Activated T-cell treated with anti-CD3 and anti-CD28 coated beads, Interleukin-2, amount 50 U/mL, for 1 hour (primary cell): ENCODE data around the gene VPS37C.
"Not testable (repeated sequence)": the region's sequence is repeated elsewhere in the genome, so short reads cannot be mapped to it uniquely, and the experiment has no call there.

ENCODE experiments used
- DNase-seq: peaks from one replicate; pipeline ENCODE4 v3.0.0-alpha.2; 2020

VPS37C gene

DNA sequence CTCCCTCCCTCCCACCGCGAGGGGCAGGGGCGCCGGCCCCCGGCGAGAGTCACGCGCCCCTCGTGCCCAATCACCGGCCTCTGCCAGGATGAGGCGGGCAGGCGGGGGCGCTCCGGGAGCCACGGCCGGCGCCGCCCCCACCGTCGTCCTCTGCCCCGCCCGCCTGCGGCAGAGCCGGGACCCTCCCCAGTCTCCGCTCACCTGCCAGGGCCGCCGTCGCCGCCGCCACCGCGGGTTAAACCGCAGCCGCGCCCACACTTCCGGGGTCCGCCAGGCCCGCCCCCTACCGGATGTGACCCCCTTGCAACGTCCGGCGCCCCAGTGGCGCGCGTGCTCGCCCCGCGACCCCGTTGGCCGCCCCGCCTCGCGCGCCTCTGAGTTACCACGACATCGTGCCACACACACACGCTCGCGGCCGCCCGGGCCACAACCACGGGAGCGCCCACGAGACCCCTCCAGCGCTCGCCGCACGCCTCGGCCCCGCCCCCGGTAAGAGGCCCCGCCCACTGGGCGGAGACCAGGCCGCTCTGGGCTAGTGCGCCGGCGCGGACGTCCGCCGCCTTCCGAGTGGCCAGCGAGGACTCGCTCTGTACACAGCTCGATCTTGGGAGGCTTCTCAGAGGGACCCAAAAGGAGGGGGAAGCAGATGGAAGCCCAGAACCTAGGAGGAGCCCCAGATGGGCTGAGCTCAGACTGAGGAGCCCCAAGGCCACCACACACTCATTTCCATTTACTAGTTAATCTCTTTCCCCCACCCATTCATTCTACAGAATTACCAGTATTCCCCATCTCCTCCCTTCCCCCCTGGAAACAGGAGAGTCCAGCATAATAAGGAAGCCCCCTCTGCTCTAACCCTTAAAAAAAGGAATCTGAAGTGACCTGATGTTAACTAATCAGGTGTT, at the start of gene VPS37C:
Gene VPS37C (minus strand): TSS at position 237 of the 902 bp plus-strand sequence. CDS start 22,597 bp downstream, outside the sequence.
- peak; percentile 93 for DNase-seq

DNA sequence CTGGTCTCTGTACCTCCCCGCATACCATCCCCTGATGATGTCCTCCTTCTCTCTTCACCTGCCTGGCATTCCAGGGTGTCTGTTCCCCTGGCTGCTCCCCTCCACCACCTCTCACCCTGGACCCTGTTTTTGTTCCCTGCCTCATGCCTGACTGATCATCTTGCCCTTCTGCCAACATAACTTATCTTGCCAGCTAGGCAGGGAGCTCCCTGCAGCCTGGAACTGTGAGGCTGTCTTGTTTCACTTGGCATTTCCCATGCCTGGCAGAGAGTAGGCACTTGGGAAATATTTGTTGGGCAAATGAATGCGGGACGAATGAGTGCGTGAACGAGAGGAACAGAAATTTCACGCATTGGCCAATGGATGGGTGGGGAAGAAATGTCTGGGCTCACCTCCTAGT, 49.4 kb upstream of the VPS37C start:
- DNase-seq: not testable (repeated sequence)

DNA sequence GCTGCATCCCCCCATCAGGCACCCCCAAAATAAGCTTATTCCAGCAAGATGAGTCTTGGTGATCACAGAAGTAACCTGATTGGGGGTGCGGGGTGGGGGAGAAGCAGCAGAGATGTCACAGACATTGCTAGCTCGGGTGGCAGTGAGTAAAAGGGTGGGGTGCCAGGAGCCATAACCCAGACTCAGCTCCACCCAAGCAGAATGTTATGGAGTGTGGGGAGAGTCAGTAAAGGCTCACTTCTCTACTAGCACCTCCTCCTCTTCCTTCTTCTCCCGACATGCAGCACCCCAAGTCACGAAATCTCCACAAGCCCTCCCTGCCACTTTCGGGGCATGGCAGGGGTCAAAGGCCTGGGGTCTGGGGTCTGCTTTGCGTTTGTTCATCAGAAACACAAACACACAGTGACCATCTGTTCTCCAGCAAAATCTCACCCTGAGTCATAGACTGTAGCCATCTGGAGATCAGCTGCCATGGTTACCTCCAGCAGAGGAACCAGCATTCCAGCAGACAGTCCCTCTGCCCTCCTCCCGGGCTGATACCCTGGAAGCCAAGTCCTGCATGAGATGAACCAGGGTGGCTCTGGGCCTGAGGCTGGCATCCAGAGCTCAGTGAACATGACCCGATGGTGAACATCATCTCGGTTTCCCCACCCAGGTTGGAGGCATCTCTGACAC, 46.5 kb upstream of the VPS37C start:
- not testable (repeated sequence) for DNase-seq

DNA sequence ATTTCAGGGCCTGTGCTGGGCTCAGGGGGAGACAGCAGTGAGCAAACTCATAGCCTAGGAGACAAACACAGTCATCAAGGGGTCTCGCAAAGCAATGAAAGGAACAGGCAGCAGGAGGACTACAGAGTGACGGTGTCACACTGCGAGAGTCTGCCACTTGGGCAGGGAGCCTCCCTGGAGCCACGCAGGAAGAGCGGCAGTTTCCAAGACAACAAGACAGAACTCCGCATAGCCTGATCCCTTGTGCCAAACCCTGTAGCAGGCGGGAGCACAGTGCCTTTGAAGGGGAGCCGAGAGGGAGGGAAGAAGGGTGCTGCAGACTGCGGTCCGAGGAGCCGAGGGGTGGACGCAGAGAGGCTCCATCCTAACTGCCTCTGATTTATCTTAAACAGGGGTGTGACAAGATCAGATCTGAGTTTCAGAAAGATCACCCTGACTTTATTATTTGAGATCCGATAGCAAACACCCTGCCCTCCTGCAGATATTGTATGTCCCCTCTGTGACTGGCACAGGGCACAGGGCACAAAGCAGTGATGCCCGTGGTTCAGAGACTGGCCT, 43.4 kb upstream of the VPS37C start:
- not testable (repeated sequence) for DNase-seq

DNA sequence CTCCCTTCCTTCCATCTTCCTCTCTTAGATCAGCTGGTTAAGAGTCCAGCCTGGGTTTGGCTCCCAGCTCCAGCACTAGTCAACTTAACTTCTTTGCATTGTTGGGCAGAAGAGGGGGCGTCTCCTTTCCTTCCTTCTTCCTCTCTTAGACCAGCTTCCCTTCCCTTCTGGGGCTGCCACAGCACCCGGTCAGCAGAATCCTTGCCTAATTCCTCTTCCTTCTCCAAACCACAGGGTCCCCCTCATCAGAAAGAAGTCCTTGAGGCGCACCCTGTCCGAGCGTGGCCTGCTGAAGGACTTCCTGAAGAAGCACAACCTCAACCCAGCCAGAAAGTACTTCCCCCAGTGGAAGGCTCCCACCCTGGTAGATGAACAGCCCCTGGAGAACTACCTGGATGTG, 42.6 kb upstream of the VPS37C start:
- DNase-seq: not testable (repeated sequence)

GRCh38 chr11:61202950-61203746, 41.9 kb upstream of the VPS37C start, which contains the start of gene PGA3:
Gene PGA3, plus strand, starts transcription at chr11:61203515. Its CDS starts 50 bp downstream, at chr11:61203565.
- not testable (repeated sequence) for DNase-seq

DNA sequence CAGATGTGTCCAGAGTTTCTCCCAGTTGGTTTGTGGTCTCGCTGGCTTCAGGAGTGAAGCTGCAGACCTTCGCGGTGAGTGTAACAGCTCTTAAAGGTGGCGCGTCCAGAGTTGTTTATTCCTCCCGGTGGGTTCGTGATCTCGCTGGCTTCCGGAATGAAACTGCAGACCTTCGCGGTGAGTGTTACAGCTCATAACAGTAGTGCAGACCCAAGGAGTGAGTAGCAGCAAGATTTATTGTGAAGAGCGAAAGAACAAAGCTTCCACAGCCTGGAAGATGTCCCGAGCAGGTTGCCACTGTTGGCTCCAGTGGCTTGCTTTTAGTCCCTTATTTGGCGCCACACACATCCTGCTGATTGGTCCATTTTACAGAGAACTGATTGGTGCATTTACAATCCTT, 40.2 kb upstream of the VPS37C start:
- no peak for DNase-seq

GRCh38 chr11:61198948-61199523, 37.8 kb upstream of the VPS37C start:
- DNase-seq: no peak

DNA sequence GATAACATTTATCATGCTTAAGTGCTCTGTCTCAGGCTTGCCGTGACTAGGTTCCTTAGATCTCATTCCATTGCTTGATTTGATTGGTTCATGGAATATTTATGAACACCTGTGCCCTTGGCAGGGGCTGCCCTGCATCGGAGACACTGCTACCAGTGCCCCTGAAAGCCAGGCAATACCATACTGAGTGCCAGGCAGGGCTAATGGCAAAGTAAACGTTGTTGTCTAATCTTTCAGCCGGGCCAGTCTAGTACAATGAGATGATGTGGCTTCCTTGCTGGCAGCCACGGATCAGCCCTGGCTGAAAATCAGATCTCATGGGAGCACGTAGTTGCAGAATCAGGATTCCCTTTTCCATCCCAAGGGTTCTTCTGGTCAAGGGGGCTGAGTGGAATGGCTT, 37.1 kb upstream of the VPS37C start:
- DNase-seq: no peak

- DNase-seq: no peak
Measured at GRCh38 chr11:61195719-61196118, 34.5 kb upstream of the VPS37C start.

GRCh38 chr11:61194981-61195695, 33.9 kb upstream of the VPS37C start:
- DNase-seq: no peak

DNA sequence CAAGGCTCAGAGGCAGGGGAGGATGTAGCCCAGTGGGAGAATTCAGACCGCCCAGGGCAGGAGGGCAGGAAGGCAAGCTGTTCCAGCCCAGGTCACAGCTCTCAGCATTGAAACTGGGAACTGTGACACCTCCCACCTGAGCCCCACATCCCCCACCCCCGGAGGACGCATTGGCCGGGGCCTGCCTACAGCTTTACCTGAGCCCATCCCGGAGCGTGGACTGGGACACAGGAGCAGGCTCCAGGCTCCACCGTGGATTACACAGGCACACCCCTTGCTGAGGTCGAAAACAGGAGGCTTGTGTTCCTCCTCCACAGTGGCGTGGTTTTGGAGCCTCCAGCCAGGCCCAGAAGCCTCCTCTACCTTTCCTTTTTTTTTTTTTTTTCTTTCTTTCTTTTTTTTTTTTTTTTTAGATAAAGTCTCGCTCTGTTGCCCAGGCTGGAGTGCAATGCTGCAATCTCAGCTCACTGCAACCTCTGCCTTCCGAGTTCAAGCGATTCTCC, 33.0 kb upstream of the VPS37C start:
- DNase-seq: no peak

DNA sequence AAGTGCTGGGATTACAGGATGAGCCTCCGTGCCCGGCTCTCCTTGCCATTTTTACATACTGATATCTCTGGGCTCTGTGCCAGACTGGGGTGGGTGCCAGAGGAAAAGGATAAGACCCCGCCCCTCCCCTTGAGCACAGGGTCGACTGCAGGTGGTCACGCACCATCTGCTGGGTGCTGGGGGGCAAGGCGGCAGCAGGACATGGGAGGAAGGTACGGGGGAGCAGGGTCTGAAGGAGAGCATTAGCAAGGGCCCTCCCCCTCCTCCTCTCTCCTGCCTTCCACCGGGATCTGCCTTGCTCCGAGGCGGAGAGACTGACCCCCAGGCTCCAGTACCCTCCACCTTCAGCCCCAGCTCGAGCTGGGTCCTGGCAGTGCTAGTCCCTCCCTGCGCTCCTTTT, 32.4 kb upstream of the VPS37C start:
- DNase-seq: no peak

DNA sequence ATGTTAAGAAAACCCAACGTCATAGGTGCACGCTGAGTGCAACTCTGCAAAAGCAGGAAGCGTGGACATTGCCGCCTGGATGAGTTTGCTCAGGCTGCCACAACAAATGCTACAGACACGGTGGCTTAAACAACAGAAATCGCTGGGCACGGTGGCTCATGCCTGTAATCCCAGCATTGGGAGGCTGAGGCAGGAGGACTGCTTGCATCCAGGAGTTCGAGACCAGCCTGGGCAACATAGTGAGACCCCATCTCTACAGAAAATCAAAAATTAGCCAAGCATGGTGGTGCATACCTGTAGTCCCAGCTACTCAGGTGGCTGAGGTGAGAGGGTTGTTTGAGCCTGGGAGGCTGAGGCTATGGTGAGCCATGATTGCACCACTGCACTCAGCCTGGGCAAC, 28.7 kb upstream of the VPS37C start:
- no peak for DNase-seq

DNA sequence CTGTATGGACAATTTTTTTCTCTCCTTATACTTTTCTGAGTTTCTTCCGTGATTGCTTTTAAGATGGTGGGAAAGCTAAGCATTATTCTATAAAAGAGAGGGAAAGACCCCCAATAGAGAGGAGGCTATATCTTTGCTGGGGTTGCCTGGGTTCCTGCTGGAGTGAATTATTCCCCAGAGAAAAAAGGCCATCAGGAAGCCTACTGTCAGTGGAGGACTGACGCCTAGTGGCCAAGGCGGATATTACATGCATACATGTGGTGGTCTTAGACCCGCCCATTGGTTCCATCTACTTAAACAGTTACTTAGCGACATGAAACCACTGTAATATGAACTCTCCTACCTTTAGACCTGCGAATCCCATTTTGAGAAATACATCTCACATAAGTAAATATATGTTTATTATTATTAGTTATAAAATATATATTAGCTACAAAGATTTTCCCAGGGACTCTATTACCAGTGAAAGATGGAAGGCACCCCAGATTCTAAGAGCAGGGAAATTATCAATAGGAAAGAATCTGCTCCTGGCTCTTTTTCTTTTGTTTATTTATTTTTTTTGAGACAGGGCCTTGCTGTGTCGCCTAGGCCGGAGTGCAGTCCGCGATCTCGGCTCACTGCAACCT, 26.4 kb upstream of the VPS37C start:
- DNase-seq: peak; percentile 75

DNA sequence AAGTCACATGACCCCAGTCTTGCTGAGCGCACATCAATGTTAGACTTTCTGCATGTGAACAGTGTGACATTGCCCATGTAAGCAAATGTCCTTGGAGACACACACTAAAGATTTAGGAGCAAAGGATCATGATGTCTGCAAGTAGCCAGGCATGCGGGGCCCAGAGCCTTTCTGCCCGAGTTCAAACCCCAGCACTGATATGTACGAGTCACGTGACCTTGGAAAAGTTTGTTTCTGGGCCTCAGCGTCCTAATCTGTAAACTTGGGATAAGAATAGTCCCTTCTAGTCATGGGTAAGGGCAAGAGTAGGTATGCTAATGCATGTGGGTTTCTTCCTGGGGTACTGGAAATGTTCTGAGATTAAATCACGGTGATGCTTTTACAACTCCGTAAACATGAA, 25.3 kb upstream of the VPS37C start:
- DNase-seq: no peak

DNA sequence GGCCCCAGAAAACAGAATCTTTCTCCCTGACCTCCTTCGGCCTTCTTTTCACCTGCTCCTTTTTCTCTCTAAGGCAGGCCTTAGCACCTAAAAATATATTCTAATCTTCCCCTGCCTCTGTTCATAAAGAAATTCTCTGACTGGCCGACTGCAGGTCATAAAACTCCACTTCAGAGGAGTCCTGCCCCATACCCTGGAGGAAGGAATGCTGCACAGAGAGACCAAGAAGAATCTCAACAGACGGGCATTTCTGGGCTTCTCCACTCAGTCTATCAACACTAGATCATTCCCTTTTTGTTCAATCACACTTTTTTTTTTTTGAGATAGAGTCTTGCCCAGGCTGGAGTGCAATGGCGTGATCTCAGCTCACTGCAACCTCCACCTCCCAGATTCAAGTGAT, 22.4 kb upstream of the VPS37C start:
- no peak for DNase-seq

- no peak for DNase-seq
Measured at GRCh38 chr11:61181489-61181888, 20.3 kb upstream of the VPS37C start.

GRCh38 chr11:61180205-61180604, 19.0 kb upstream of the VPS37C start:
- not testable (repeated sequence) for DNase-seq

GRCh38 chr11:61176446-61176845, 15.2 kb upstream of the VPS37C start:
- no peak for DNase-seq

DNA sequence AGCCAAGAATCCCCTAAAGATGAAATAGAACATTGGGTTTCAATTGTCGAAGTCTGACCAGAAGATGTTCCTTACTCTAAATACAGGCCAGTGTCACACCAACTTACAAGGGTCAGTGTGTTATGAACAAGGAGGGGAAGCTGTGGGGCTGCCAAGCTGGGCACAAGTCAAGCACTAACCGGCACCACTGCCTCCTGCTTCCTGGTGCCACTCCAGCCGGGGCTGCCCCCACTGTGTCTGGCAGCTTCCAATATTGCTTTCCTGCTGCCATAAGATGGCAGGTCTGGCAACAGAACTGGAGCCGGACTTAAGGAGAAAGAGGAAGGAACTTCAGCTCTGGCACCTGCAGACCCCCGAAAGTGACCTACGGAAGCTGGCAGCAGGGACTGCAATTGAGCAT, 13.7 kb upstream of the VPS37C start:
- no peak for DNase-seq
